H9 (cell line): ENCODE data around the gene CTSA. TPM values are rescaled to one million over a fixed set of nuclear protein-coding genes. Genes with fewer than 3 reads are reported as not detected.
A peak's percentile ranks its signal among the peaks of the same experiment; 100 is the strongest.

Experiments used
- DNase-seq: peaks from one replicate; pipeline ENCODE4 v3.0.0-alpha.2; 2017
- H2AFZ ChIP-seq: one replicate; pipeline ENCODE4 v1.6.1; 2013; ENCODE audit warnings: mild to moderate bottlenecking, low read length, control low read depth, moderate library complexity
- H2AK5ac ChIP-seq: 2 replicates; pipeline ENCODE4 v1.6.1; 2013; ENCODE audit warnings: low read length, control low read depth, mixed read lengths; ENCODE audit not compliant: insufficient read length
- H2BK120ac ChIP-seq: one replicate; pipeline ENCODE4 v1.6.1; 2013; ENCODE audit warnings: low read depth, mild to moderate bottlenecking, low read length, control low read depth, inconsistent platforms; ENCODE audit not compliant: poor library complexity, severe bottlenecking
- H2BK12ac ChIP-seq: 2 replicates; pipeline ENCODE4 v1.6.1; 2013; ENCODE audit warnings: low read length, control low read depth, mixed read lengths, low read depth; ENCODE audit not compliant: insufficient read length
- H2BK15ac ChIP-seq: 2 replicates; pipeline ENCODE4 v1.6.1; 2013; ENCODE audit warnings: low read depth, low read length, control low read depth
- H2BK20ac ChIP-seq: one replicate; pipeline ENCODE4 v1.6.1; 2013; ENCODE audit warnings: low read depth, mild to moderate bottlenecking, low read length, control low read depth, inconsistent platforms; ENCODE audit not compliant: poor library complexity, severe bottlenecking
- H2BK5ac ChIP-seq: 2 replicates; pipeline ENCODE4 v1.6.1; 2013; ENCODE audit warnings: low read length, control low read depth, mixed read lengths; ENCODE audit not compliant: insufficient read length
- H3K14ac ChIP-seq: 2 replicates; pipeline ENCODE4 v1.6.1; 2013; ENCODE audit warnings: low read length, control low read depth; ENCODE audit not compliant: insufficient read depth
- H3K18ac ChIP-seq: 2 replicates; pipeline ENCODE4 v1.6.1; 2013; ENCODE audit warnings: low read depth, mild to moderate bottlenecking, mixed read lengths, low read length, control low read depth; ENCODE audit not compliant: insufficient read length
- H3K23ac ChIP-seq: 2 replicates; pipeline ENCODE4 v1.6.1; 2013; ENCODE audit warnings: low read length, control low read depth, mixed read lengths, low read depth; ENCODE audit not compliant: insufficient read length
- H3K23me2 ChIP-seq: 2 replicates; pipeline ENCODE4 v1.6.1; 2013; ENCODE audit warnings: low read depth, mild to moderate bottlenecking, mixed read lengths, low read length, control low read depth; ENCODE audit not compliant: insufficient read length, poor library complexity, severe bottlenecking
- H3K27ac ChIP-seq: 2 replicates; pipeline ENCODE4 v1.5.1; 2013; ENCODE audit warnings: low read length, control low read depth, mixed read lengths, low read depth; ENCODE audit not compliant: insufficient read length
- H3K27me3 ChIP-seq: 2 replicates; pipeline ENCODE4 v1.6.1; 2013; ENCODE audit warnings: low read length, control low read depth, inconsistent platforms; ENCODE audit not compliant: insufficient read depth
- H3K4ac ChIP-seq: 2 replicates; pipeline ENCODE4 v1.6.1; 2013; ENCODE audit warnings: low read depth, mild to moderate bottlenecking, control low read depth, inconsistent platforms, low read length, moderate library complexity
- H3K4me1 ChIP-seq: 2 replicates; pipeline ENCODE4 v1.6.1; 2013; ENCODE audit warnings: low read length, control low read depth, inconsistent platforms; ENCODE audit not compliant: insufficient read depth
- H3K4me2 ChIP-seq: 2 replicates; pipeline ENCODE4 v1.6.1; 2013; ENCODE audit warnings: low read length, control low read depth, mixed read lengths; ENCODE audit not compliant: insufficient read length, insufficient read depth
- H3K56ac ChIP-seq: 2 replicates; pipeline ENCODE4 v1.6.1; 2013; ENCODE audit warnings: low read depth, mild to moderate bottlenecking, mixed read lengths, low read length, control low read depth; ENCODE audit not compliant: insufficient read length
- H3K79me1 ChIP-seq: 2 replicates; pipeline ENCODE4 v1.6.1; 2013; ENCODE audit warnings: low read depth, mild to moderate bottlenecking, moderate library complexity, low read length, control low read depth, inconsistent platforms; ENCODE audit not compliant: insufficient read depth, poor library complexity, severe bottlenecking
- H3K79me2 ChIP-seq: 2 replicates; pipeline ENCODE4 v1.6.1; 2013; ENCODE audit warnings: low read length, control low read depth, inconsistent platforms; ENCODE audit not compliant: insufficient read depth
- H3K9ac ChIP-seq: 2 replicates; pipeline ENCODE4 v1.6.1; 2013; ENCODE audit warnings: low read length, control low read depth, mixed read lengths; ENCODE audit not compliant: insufficient read length; ENCODE audit errors: extremely low read depth
- H3K9me3 ChIP-seq: one replicate; pipeline ENCODE4 v1.6.1; 2013; ENCODE audit warnings: low read depth, low read length, inconsistent platforms; ENCODE audit not compliant: control insufficient read depth
- H3T11ph ChIP-seq: one replicate; pipeline ENCODE4 v1.6.1; 2013; ENCODE audit warnings: mild to moderate bottlenecking, low read length, control low read depth, inconsistent platforms
- H4K20me1 ChIP-seq: one replicate; pipeline ENCODE4 v1.6.1; 2013; ENCODE audit not compliant: control insufficient read depth, insufficient read length, insufficient read depth
- H4K5ac ChIP-seq: 2 replicates; pipeline ENCODE4 v1.6.1; 2013; ENCODE audit warnings: low read depth, mild to moderate bottlenecking, mixed read lengths, low read length, control low read depth; ENCODE audit not compliant: insufficient read length
- H4K8ac ChIP-seq: replicated peaks from 2 replicates; pipeline ENCODE4 v1.6.1; 2013; ENCODE audit warnings: low read length, control low read depth, mixed read lengths, low read depth; ENCODE audit not compliant: insufficient read length
- H4K91ac ChIP-seq: 2 replicates; pipeline ENCODE4 v1.6.1; 2013; ENCODE audit warnings: low read depth, mild to moderate bottlenecking, moderate library complexity, mixed read lengths, low read length, control low read depth; ENCODE audit not compliant: insufficient read length
- H3K27ac Mint-ChIP-seq, 3 experiments: 2 replicates in 2 of 3; 3 replicates in 1 of 3; pipeline ENCODE4 v1.8.0; 2020 to 2021; ENCODE audit warnings: mixed read lengths in 3 of 3, mild to moderate bottlenecking in 1 of 3, moderate library complexity in 1 of 3
- H3K27me3 Mint-ChIP-seq: 2 replicates; pipeline ENCODE4 v1.8.0; 2021; ENCODE audit warnings: low read depth, mild to moderate bottlenecking, moderate library complexity, mixed read lengths
- H3K36me3 Mint-ChIP-seq, 3 experiments: 2 replicates in 2 of 3; 3 replicates in 1 of 3; pipeline ENCODE4 v1.8.0; 2020 to 2021; ENCODE audit warnings: low read depth in 3 of 3, mixed read lengths in 3 of 3; ENCODE audit not compliant: insufficient read depth in 1 of 3
- H3K4me1 Mint-ChIP-seq, 2 experiments: 2 replicates each; pipeline ENCODE4 v1.8.0; 2020; ENCODE audit warnings: mixed read lengths in 2 of 2
- H3K4me3 Mint-ChIP-seq, 2 experiments: 2 replicates in 1 of 2; 3 replicates in 1 of 2; pipeline ENCODE4 v1.8.0; 2020 to 2021; ENCODE audit warnings: mild to moderate bottlenecking in 2 of 2, mixed read lengths in 2 of 2, moderate library complexity in 1 of 2
- H3K9me3 Mint-ChIP-seq, 2 experiments: 2 replicates in 1 of 2; 3 replicates in 1 of 2; pipeline ENCODE4 v1.8.0; 2020; ENCODE audit warnings: mild to moderate bottlenecking in 2 of 2, mixed read lengths in 2 of 2, moderate library complexity in 1 of 2
- WGBS: extraction: QIAGEN DNeasy Blood & Tissue Kit; methylation state at CpG from one replicate; pipeline ENCODE4 v1.1.7; 2013; ENCODE audit warnings: missing lambda C conversion rate, low lambda C conversion rate, mixed read lengths; ENCODE audit not compliant: insufficient read length; ENCODE audit errors: extremely low coverage; 5-methylcytosine and 5-hydroxymethylcytosine counted together
- total RNA-seq: library from RNA; stranded (reverse); gene quantifications from 2 replicates; pipeline ENCODE4 v1.2.1, GENCODE V29; 2021
- TF ChIP-seq, protein P1 (sequence below): fragments of 200-600 bp; sonication (generic); conservative IDR thresholded peaks from 3 replicates; pipeline ENCODE4 v1.8.0; 2021; ENCODE audit warnings: antibody characterized with exemption, mild to moderate bottlenecking

Gene CTSA
- total RNA-seq, 1 experiment from 2014 or later, result 64.4 TPM

DNA sequence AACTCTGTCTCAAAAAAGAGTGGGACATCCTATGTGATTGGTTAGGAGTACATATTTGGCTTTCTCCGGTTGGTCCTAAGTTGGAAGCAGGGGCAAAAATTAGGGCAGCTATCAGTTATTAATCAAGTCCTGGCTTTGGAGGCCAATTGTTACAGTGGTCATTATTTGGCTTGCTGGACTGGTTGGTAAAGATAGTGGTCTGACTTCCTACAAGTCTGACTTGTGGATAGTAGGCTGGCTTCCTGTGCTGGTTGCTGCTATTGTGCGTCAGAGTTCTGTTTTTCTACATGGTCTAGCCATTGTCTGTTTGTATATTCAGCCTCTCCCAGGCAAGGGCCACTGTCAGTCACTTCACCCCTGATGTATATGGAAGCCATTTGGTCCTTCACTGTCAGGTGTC, 40.9 kb upstream of the CTSA start:
- H3K27ac Mint-ChIP-seq, result peak overlapping the region in 1 of 3 experiments; percentile 83; a peak in 2 of 7 replicates
- H3K18ac ChIP-seq, result no peak overlapping the region

More for the DNA sequence above, 40.9 kb upstream of the CTSA start:
- Histone ChIP-seq H4K5ac (no peak overlapping the region), H3K4ac (no peak overlapping the region), H2BK5ac (no peak overlapping the region), H3K79me2 (no peaks in the 10 kb centered on the region), H2BK20ac (no peak overlapping the region), H3K23ac (no peak overlapping the region), H2BK12ac (no peak overlapping the region), H2AFZ (no peak overlapping the region), H4K20me1 (no peaks in the 10 kb centered on the region), H2BK15ac (no peak overlapping the region), H3K27me3 (no peaks in the 10 kb centered on the region), H4K8ac (no peak overlapping the region), H4K91ac (no peak overlapping the region), H2BK120ac (no peak overlapping the region), H3K79me1 (no peaks in the 10 kb centered on the region), H3K4me2 (no peak overlapping the region), H3T11ph (no peak overlapping the region), H2AK5ac (no peak overlapping the region), H3K27ac (no peak overlapping the region), H3K14ac (no peak overlapping the region), H3K23me2 (no peaks in the 10 kb centered on the region), H3K9ac (no peak overlapping the region), H3K9me3 (no peaks in the 10 kb centered on the region), H3K56ac (no peak overlapping the region), H3K4me1 (peaks cover 12% of the 10 kb centered on the region; the same call in 1 of the 2 replicates)
- TF ChIP-seq, protein P1, sequence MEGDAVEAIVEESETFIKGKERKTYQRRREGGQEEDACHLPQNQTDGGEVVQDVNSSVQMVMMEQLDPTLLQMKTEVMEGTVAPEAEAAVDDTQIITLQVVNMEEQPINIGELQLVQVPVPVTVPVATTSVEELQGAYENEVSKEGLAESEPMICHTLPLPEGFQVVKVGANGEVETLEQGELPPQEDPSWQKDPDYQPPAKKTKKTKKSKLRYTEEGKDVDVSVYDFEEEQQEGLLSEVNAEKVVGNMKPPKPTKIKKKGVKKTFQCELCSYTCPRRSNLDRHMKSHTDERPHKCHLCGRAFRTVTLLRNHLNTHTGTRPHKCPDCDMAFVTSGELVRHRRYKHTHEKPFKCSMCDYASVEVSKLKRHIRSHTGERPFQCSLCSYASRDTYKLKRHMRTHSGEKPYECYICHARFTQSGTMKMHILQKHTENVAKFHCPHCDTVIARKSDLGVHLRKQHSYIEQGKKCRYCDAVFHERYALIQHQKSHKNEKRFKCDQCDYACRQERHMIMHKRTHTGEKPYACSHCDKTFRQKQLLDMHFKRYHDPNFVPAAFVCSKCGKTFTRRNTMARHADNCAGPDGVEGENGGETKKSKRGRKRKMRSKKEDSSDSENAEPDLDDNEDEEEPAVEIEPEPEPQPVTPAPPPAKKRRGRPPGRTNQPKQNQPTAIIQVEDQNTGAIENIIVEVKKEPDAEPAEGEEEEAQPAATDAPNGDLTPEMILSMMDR, result no peak
- Mint-ChIP-seq H3K9me3 (no peaks in the 10 kb centered on the region), H3K4me3 (no peak overlapping the region), H3K36me3 (peaks cover 8 to 44% (median 32%) of the 10 kb centered on the region in 3 experiments; a peak in 6 of 7 replicates), H3K4me1 (peaks cover 31 to 34% of the 10 kb centered on the region in 2 experiments), H3K27me3 (no peaks in the 10 kb centered on the region)
- no peak for DNase-seq
- WGBS, result no CpG with 5 or more reads among the region's 2 CpGs
